ENCODE results near the gene OARD1.

GRCh38 chr6:41090841-41091761 lies 18.9 kb upstream of the OARD1 start:
- no peak for TF ChIP-seq CTCF (IDR thresholded peaks at IDR 0.05; ENCODE audit: low read length)
- no peak for TF ChIP-seq EZH2 (optimal IDR thresholded peaks at IDR 0.05; ENCODE audit: low read depth, low read length)
- TF ChIP-seq EZH2phosphoT487 (IDR thresholded peaks at IDR 0.05; ENCODE audit: low read length), result no peak

Measured in MM.1S (cell line).